HG03575 (cell line): ENCODE results near the gene CCL14.
"Not testable (repeated sequence)": the region's sequence is repeated elsewhere in the genome, so short reads cannot be mapped to it uniquely, and the experiment has no call there.

Experiments
- ATAC-seq: cut with Tn5 transposase; IDR thresholded peaks from one replicate; pipeline ENCODE4 v1.9.1; 2021; ENCODE audit not compliant: unreplicated experiment, insufficient number of reproducible peaks, low FRiP score; ENCODE audit errors: extremely low read depth

Gene CCL14

GRCh38 chr17:35949401-35949800 is 37.1 kb downstream of the CCL14 start:
- ATAC-seq, result no peak

- no peak for ATAC-seq
Observed at GRCh38 chr17:35948092-35948491, 38.4 kb downstream of the CCL14 start.

GRCh38 chr17:35947156-35947585 is 39.4 kb downstream of the CCL14 start:
- no peak for ATAC-seq

GRCh38 chr17:35944151-35944550 is 42.4 kb downstream of the CCL14 start:
- ATAC-seq, result no peak

- no peak for ATAC-seq
Observed at GRCh38 chr17:35943537-35943936, 43.0 kb downstream of the CCL14 start, which contains the start of gene LYZL6. TSS of gene LYZL6 (minus strand) at chr17:35943713. CDS start at chr17:35939356, 4,357 bp downstream.

GRCh38 chr17:35942588-35943186 is 43.8 kb downstream of the CCL14 start:
- no peak for ATAC-seq

GRCh38 chr17:35938492-35938891 is 48.0 kb downstream of the CCL14 start:
- not testable (repeated sequence) for ATAC-seq

- ATAC-seq, result no peak
Observed at GRCh38 chr17:35936063-35936462, 50.5 kb downstream of the CCL14 start.

GRCh38 chr17:35934760-35935159 is 51.8 kb downstream of the CCL14 start:
- ATAC-seq, result no peak
